GM12801 (cell line): ENCODE results near the gene SMARCA1.

Source experiments
- TF ChIP-seq, protein P1 (sequence below): IDR thresholded peaks from one replicate; pipeline ENCODE4 v1.5.1; 2011; ENCODE audit warnings: control low read depth; ENCODE audit not compliant: insufficient read length; ENCODE audit errors: extremely low read depth

The SMARCA1 gene

GRCh38 chrX:129480889-129481288 lies 42.4 kb downstream of the SMARCA1 start:
- TF ChIP-seq, protein P1, sequence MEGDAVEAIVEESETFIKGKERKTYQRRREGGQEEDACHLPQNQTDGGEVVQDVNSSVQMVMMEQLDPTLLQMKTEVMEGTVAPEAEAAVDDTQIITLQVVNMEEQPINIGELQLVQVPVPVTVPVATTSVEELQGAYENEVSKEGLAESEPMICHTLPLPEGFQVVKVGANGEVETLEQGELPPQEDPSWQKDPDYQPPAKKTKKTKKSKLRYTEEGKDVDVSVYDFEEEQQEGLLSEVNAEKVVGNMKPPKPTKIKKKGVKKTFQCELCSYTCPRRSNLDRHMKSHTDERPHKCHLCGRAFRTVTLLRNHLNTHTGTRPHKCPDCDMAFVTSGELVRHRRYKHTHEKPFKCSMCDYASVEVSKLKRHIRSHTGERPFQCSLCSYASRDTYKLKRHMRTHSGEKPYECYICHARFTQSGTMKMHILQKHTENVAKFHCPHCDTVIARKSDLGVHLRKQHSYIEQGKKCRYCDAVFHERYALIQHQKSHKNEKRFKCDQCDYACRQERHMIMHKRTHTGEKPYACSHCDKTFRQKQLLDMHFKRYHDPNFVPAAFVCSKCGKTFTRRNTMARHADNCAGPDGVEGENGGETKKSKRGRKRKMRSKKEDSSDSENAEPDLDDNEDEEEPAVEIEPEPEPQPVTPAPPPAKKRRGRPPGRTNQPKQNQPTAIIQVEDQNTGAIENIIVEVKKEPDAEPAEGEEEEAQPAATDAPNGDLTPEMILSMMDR, result no peak

DNA sequence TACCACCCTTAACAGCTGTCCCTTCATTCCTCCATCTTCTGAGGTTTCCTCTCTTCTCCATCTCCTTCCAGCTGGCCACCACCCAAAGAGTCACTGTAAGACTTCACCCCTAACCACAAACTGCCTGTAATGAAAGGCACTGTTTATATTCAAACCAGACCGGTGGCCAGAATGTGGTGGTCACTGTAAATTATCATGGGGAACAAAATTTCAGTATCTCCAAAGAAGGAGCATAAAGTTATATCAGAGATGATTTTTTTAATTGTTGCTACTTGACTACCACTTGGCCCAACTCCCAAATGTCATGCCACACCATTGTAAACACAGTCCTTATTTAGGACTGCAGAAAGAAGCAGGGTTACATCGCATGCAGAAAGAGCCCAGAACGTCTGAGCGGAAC lies 44.8 kb downstream of the SMARCA1 start:
- TF ChIP-seq, protein P1, result no peak

GRCh38 chrX:129472116-129472515 lies 51.2 kb downstream of the SMARCA1 start:
- TF ChIP-seq, protein P1, result no peak

- TF ChIP-seq, protein P1, result no peak
Observed at GRCh38 chrX:129462707-129463106, 60.6 kb downstream of the SMARCA1 start.

- TF ChIP-seq, protein P1, result no peak
Observed at GRCh38 chrX:129461801-129462456, 61.4 kb downstream of the SMARCA1 start.

DNA sequence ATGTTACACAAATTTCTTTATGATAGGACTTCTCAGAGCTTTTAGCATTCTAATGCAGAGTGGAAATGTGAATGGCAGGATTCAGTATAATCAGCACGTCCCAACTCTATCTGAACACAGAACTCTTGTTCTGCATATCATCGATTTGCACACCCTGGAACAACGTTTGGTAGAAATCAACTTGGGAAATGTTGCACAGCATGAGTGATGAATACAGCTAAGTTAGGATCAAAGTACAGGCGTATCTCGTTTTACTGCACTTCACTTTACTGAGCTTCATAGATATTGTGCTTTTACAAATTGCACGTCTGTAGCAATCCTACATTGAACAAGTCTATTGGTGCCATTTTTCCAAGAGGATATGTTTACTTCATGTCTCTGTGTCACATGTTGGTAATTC lies 70.8 kb downstream of the SMARCA1 start:
- TF ChIP-seq, protein P1, result no peak

DNA sequence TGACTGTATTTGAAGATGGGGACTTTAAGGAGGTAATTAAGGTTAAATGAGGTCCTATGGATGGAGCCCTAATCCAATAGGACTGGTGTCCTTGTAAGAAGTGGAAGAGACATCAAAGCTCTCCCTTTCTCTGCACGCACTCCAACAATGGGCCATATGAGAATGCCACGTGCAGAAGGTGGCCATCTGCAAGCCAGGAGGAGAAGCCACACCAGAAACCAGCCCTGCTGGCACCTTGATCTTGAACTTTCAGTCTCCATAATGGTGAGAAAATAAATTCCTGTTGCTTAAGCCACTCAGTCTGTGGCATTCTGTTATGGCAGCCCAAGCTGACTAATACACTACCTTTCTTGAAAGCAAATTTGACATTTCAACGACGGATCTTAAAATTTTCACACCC lies 73.2 kb downstream of the SMARCA1 start:
- TF ChIP-seq, protein P1, result no peak
